H9 (cell line): ENCODE results near the gene GLB1L3. TPM values are rescaled to one million over a fixed set of nuclear protein-coding genes. Genes with fewer than 3 reads are reported as not detected.

Experiments
- DNase-seq: peaks from one replicate; pipeline ENCODE4 v3.0.0-alpha.2; 2017
- H2AFZ ChIP-seq: one replicate; pipeline ENCODE4 v1.6.1; 2013; ENCODE audit warnings: mild to moderate bottlenecking, low read length, control low read depth, moderate library complexity
- H2AK5ac ChIP-seq: 2 replicates; pipeline ENCODE4 v1.6.1; 2013; ENCODE audit warnings: low read length, control low read depth, mixed read lengths; ENCODE audit not compliant: insufficient read length
- H2BK120ac ChIP-seq: one replicate; pipeline ENCODE4 v1.6.1; 2013; ENCODE audit warnings: low read depth, mild to moderate bottlenecking, low read length, control low read depth, inconsistent platforms; ENCODE audit not compliant: poor library complexity, severe bottlenecking
- H2BK12ac ChIP-seq: 2 replicates; pipeline ENCODE4 v1.6.1; 2013; ENCODE audit warnings: low read length, control low read depth, mixed read lengths, low read depth; ENCODE audit not compliant: insufficient read length
- H2BK15ac ChIP-seq: 2 replicates; pipeline ENCODE4 v1.6.1; 2013; ENCODE audit warnings: low read depth, low read length, control low read depth
- H2BK20ac ChIP-seq: one replicate; pipeline ENCODE4 v1.6.1; 2013; ENCODE audit warnings: low read depth, mild to moderate bottlenecking, low read length, control low read depth, inconsistent platforms; ENCODE audit not compliant: poor library complexity, severe bottlenecking
- H2BK5ac ChIP-seq: 2 replicates; pipeline ENCODE4 v1.6.1; 2013; ENCODE audit warnings: low read length, control low read depth, mixed read lengths; ENCODE audit not compliant: insufficient read length
- H3K14ac ChIP-seq: 2 replicates; pipeline ENCODE4 v1.6.1; 2013; ENCODE audit warnings: low read length, control low read depth; ENCODE audit not compliant: insufficient read depth
- H3K18ac ChIP-seq: 2 replicates; pipeline ENCODE4 v1.6.1; 2013; ENCODE audit warnings: low read depth, mild to moderate bottlenecking, mixed read lengths, low read length, control low read depth; ENCODE audit not compliant: insufficient read length
- H3K23ac ChIP-seq: 2 replicates; pipeline ENCODE4 v1.6.1; 2013; ENCODE audit warnings: low read length, control low read depth, mixed read lengths, low read depth; ENCODE audit not compliant: insufficient read length
- H3K23me2 ChIP-seq: 2 replicates; pipeline ENCODE4 v1.6.1; 2013; ENCODE audit warnings: low read depth, mild to moderate bottlenecking, mixed read lengths, low read length, control low read depth; ENCODE audit not compliant: insufficient read length, poor library complexity, severe bottlenecking
- H3K27ac ChIP-seq: 2 replicates; pipeline ENCODE4 v1.5.1; 2013; ENCODE audit warnings: low read length, control low read depth, mixed read lengths, low read depth; ENCODE audit not compliant: insufficient read length
- H3K27me3 ChIP-seq: 2 replicates; pipeline ENCODE4 v1.6.1; 2013; ENCODE audit warnings: low read length, control low read depth, inconsistent platforms; ENCODE audit not compliant: insufficient read depth
- H3K4ac ChIP-seq: 2 replicates; pipeline ENCODE4 v1.6.1; 2013; ENCODE audit warnings: low read depth, mild to moderate bottlenecking, control low read depth, inconsistent platforms, low read length, moderate library complexity
- H3K4me1 ChIP-seq: 2 replicates; pipeline ENCODE4 v1.6.1; 2013; ENCODE audit warnings: low read length, control low read depth, inconsistent platforms; ENCODE audit not compliant: insufficient read depth
- H3K4me2 ChIP-seq: 2 replicates; pipeline ENCODE4 v1.6.1; 2013; ENCODE audit warnings: low read length, control low read depth, mixed read lengths; ENCODE audit not compliant: insufficient read length, insufficient read depth
- H3K56ac ChIP-seq: 2 replicates; pipeline ENCODE4 v1.6.1; 2013; ENCODE audit warnings: low read depth, mild to moderate bottlenecking, mixed read lengths, low read length, control low read depth; ENCODE audit not compliant: insufficient read length
- H3K79me1 ChIP-seq: 2 replicates; pipeline ENCODE4 v1.6.1; 2013; ENCODE audit warnings: low read depth, mild to moderate bottlenecking, moderate library complexity, low read length, control low read depth, inconsistent platforms; ENCODE audit not compliant: insufficient read depth, poor library complexity, severe bottlenecking
- H3K79me2 ChIP-seq: 2 replicates; pipeline ENCODE4 v1.6.1; 2013; ENCODE audit warnings: low read length, control low read depth, inconsistent platforms; ENCODE audit not compliant: insufficient read depth
- H3K9ac ChIP-seq: 2 replicates; pipeline ENCODE4 v1.6.1; 2013; ENCODE audit warnings: low read length, control low read depth, mixed read lengths; ENCODE audit not compliant: insufficient read length; ENCODE audit errors: extremely low read depth
- H3K9me3 ChIP-seq: one replicate; pipeline ENCODE4 v1.6.1; 2013; ENCODE audit warnings: low read depth, low read length, inconsistent platforms; ENCODE audit not compliant: control insufficient read depth
- H3T11ph ChIP-seq: one replicate; pipeline ENCODE4 v1.6.1; 2013; ENCODE audit warnings: mild to moderate bottlenecking, low read length, control low read depth, inconsistent platforms
- H4K20me1 ChIP-seq: one replicate; pipeline ENCODE4 v1.6.1; 2013; ENCODE audit not compliant: control insufficient read depth, insufficient read length, insufficient read depth
- H4K5ac ChIP-seq: 2 replicates; pipeline ENCODE4 v1.6.1; 2013; ENCODE audit warnings: low read depth, mild to moderate bottlenecking, mixed read lengths, low read length, control low read depth; ENCODE audit not compliant: insufficient read length
- H4K8ac ChIP-seq: replicated peaks from 2 replicates; pipeline ENCODE4 v1.6.1; 2013; ENCODE audit warnings: low read length, control low read depth, mixed read lengths, low read depth; ENCODE audit not compliant: insufficient read length
- H4K91ac ChIP-seq: 2 replicates; pipeline ENCODE4 v1.6.1; 2013; ENCODE audit warnings: low read depth, mild to moderate bottlenecking, moderate library complexity, mixed read lengths, low read length, control low read depth; ENCODE audit not compliant: insufficient read length
- H3K27ac Mint-ChIP-seq, 3 experiments: 2 replicates in 2 of 3; 3 replicates in 1 of 3; pipeline ENCODE4 v1.8.0; 2020 to 2021; ENCODE audit warnings: mixed read lengths in 3 of 3, mild to moderate bottlenecking in 1 of 3, moderate library complexity in 1 of 3
- H3K27me3 Mint-ChIP-seq: 2 replicates; pipeline ENCODE4 v1.8.0; 2021; ENCODE audit warnings: low read depth, mild to moderate bottlenecking, moderate library complexity, mixed read lengths
- H3K36me3 Mint-ChIP-seq, 3 experiments: 2 replicates in 2 of 3; 3 replicates in 1 of 3; pipeline ENCODE4 v1.8.0; 2020 to 2021; ENCODE audit warnings: low read depth in 3 of 3, mixed read lengths in 3 of 3; ENCODE audit not compliant: insufficient read depth in 1 of 3
- H3K4me1 Mint-ChIP-seq, 2 experiments: 2 replicates each; pipeline ENCODE4 v1.8.0; 2020; ENCODE audit warnings: mixed read lengths in 2 of 2
- H3K4me3 Mint-ChIP-seq, 2 experiments: 2 replicates in 1 of 2; 3 replicates in 1 of 2; pipeline ENCODE4 v1.8.0; 2020 to 2021; ENCODE audit warnings: mild to moderate bottlenecking in 2 of 2, mixed read lengths in 2 of 2, moderate library complexity in 1 of 2
- H3K9me3 Mint-ChIP-seq, 2 experiments: 2 replicates in 1 of 2; 3 replicates in 1 of 2; pipeline ENCODE4 v1.8.0; 2020; ENCODE audit warnings: mild to moderate bottlenecking in 2 of 2, mixed read lengths in 2 of 2, moderate library complexity in 1 of 2
- WGBS: extraction: QIAGEN DNeasy Blood & Tissue Kit; methylation state at CpG from one replicate; pipeline ENCODE4 v1.1.7; 2013; ENCODE audit warnings: missing lambda C conversion rate, low lambda C conversion rate, mixed read lengths; ENCODE audit not compliant: insufficient read length; ENCODE audit errors: extremely low coverage; 5-methylcytosine and 5-hydroxymethylcytosine counted together
- total RNA-seq: library from RNA; stranded (reverse); gene quantifications from 2 replicates; pipeline ENCODE4 v1.2.1, GENCODE V29; 2021
- TF ChIP-seq, protein P1 (sequence below): fragments of 200-600 bp; sonication (generic); conservative IDR thresholded peaks from 3 replicates; pipeline ENCODE4 v1.8.0; 2021; ENCODE audit warnings: antibody characterized with exemption, mild to moderate bottlenecking

GLB1L3 gene
- total RNA-seq, 1 experiment from 2014 or later = 11.2 TPM

DNA sequence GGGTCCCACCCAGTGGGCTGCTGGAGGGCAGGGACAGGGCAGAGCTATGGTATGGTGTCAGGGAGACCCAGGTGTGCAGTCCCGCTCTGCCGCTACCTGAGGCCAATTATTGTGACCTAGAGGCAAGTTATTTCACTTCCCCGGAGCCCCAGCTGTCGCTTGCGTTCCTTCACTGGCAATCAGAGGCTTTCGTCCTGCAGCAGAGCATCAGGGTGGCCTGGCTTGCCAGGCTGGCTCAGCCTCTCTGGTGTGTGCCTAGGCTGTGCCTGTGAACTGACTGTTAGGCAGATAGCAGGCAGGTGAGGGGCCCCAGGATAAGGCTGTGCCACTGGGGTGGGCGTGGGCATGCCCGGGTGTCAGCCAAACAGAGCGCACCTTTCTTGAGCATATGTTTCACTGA lies 87.0 kb downstream of the GLB1L3 start:
- Mint-ChIP-seq H3K4me3 (no peak overlapping the region), H3K27ac (peak overlapping the region in 1 of 3 experiments; percentile 44; a peak in 1 of 7 replicates), H3K36me3 (no peaks in the 10 kb centered on the region), H3K27me3 (peaks cover 29% of the 10 kb centered on the region), H3K9me3 (no peaks in the 10 kb centered on the region), H3K4me1 (peaks cover 7 to 8% of the 10 kb centered on the region in 2 experiments)
- H3K4me2 ChIP-seq = no peak overlapping the region
- H3T11ph ChIP-seq = no peak overlapping the region
- no peak overlapping the region for H3K27ac ChIP-seq
- no peaks in the 10 kb centered on the region for H3K9me3 ChIP-seq
- peaks cover 3% of the 10 kb centered on the region; the same call in 1 of the 2 replicates for H3K27me3 ChIP-seq
- H4K8ac ChIP-seq = no peak overlapping the region
- no peak overlapping the region for H2BK120ac ChIP-seq
- TF ChIP-seq, protein P1, sequence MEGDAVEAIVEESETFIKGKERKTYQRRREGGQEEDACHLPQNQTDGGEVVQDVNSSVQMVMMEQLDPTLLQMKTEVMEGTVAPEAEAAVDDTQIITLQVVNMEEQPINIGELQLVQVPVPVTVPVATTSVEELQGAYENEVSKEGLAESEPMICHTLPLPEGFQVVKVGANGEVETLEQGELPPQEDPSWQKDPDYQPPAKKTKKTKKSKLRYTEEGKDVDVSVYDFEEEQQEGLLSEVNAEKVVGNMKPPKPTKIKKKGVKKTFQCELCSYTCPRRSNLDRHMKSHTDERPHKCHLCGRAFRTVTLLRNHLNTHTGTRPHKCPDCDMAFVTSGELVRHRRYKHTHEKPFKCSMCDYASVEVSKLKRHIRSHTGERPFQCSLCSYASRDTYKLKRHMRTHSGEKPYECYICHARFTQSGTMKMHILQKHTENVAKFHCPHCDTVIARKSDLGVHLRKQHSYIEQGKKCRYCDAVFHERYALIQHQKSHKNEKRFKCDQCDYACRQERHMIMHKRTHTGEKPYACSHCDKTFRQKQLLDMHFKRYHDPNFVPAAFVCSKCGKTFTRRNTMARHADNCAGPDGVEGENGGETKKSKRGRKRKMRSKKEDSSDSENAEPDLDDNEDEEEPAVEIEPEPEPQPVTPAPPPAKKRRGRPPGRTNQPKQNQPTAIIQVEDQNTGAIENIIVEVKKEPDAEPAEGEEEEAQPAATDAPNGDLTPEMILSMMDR = no peak
- no peaks in the 10 kb centered on the region for H3K23me2 ChIP-seq
- H2BK15ac ChIP-seq = no peak overlapping the region
- H2BK5ac ChIP-seq = no peak overlapping the region
- H3K56ac ChIP-seq = no peak overlapping the region
- no peak overlapping the region for H3K18ac ChIP-seq
- H3K14ac ChIP-seq = no peak overlapping the region; the same call in 1 of the 2 replicates
- no peak overlapping the region for H2BK12ac ChIP-seq
- no peak overlapping the region for H3K4ac ChIP-seq
- WGBS = no CpG with 5 or more reads among the region's 9 CpGs
- H4K20me1 ChIP-seq = no peaks in the 10 kb centered on the region
- no peak for DNase-seq
- H2AFZ ChIP-seq = no peak overlapping the region
- H3K79me1 ChIP-seq = no peaks in the 10 kb centered on the region
- no peak overlapping the region for H4K5ac ChIP-seq
- no peak overlapping the region for H4K91ac ChIP-seq
- no peak overlapping the region for H2BK20ac ChIP-seq
- H3K4me1 ChIP-seq = no peaks in the 10 kb centered on the region
- H3K23ac ChIP-seq = no peak overlapping the region
- H2AK5ac ChIP-seq = no peak overlapping the region
- no peak overlapping the region for H3K9ac ChIP-seq
- H3K79me2 ChIP-seq = no peaks in the 10 kb centered on the region
